H1 (cell line): ENCODE results near the gene LMAN1L. TPM values are rescaled to one million over a fixed set of nuclear protein-coding genes. Genes with fewer than 3 reads are reported as not detected.

Experiments
- EGR1 ChIP-seq: IDR thresholded peaks from 2 replicates; pipeline ENCODE4 v1.6.1; 2011; ENCODE audit warnings: low read depth, low read length, borderline replicate concordance
- EP300 ChIP-seq, 2 experiments: IDR thresholded peaks; 1 replicate in 1 of 2; 2 replicates in 1 of 2; pipeline ENCODE4 v1.6.1; 2011 to 2012; ENCODE audit warnings: low read depth in 2 of 2, low read length in 2 of 2, mild to moderate bottlenecking in 2 of 2, borderline replicate concordance in 1 of 2, inconsistent platforms in 1 of 2, moderate library complexity in 1 of 2
- GTF2F1 ChIP-seq: IDR thresholded peaks from 2 replicates; pipeline ENCODE4 v1.6.1; 2012; ENCODE audit warnings: low read depth, low read length, improper control_type of control experiment, borderline replicate concordance
- RNF2 ChIP-seq: fragments of 200-900, 300-1000 bp; sonication (generic); IDR thresholded peaks from 2 replicates; pipeline ENCODE4 v1.7.1; 2016; ENCODE audit warnings: borderline replicate concordance, low read depth, mild to moderate bottlenecking, antibody characterized with exemption, low read length; ENCODE audit not compliant: poor library complexity, severe bottlenecking; ENCODE audit errors: missing control alignments
- RXRA ChIP-seq: IDR thresholded peaks from 2 replicates; pipeline ENCODE4 v1.6.1; 2011; ENCODE audit warnings: low read depth, mild to moderate bottlenecking, low read length, moderate library complexity; ENCODE audit not compliant: insufficient read depth
- SIN3A ChIP-seq, 2 experiments: IDR thresholded peaks in 1 of 2; conservative IDR thresholded peaks in 1 of 2; 2 replicates each; pipeline ENCODE4 v1.6.1; 2011 to 2012; ENCODE audit warnings: low read length in 2 of 2, improper control_type of control experiment in 1 of 2, low read depth in 1 of 2, mild to moderate bottlenecking in 1 of 2
- SIX5 ChIP-seq: IDR thresholded peaks from 2 replicates; pipeline ENCODE4 v1.6.1; 2011; ENCODE audit warnings: mild to moderate bottlenecking, low read depth, low read length
- polyA plus RNA-seq, 7 experiments: library from polyadenylated mRNA; depleted of rRNA in 3 of 7; stranded (reverse) in 5 of 7; unstranded in 2 of 7; fragments of >200 nt in 5 of 7; fragments of 200-250 nt in 2 of 7; gene quantifications; 1 replicate in 5 of 7; 2 replicates in 1 of 7; 4 replicates in 1 of 7; pipeline versions ENCODE4 v1.2.1 to v1.2.3, GENCODE V29; 2011 to 2013; ENCODE audit warnings: missing spikeins in 2 of 7, mixed read lengths in 2 of 7
- total RNA-seq: library from RNA; stranded (reverse); fragmentation: NEBNext Ultra II Directional; extraction: Animal tissue kit (Norgen Biotek cat#: 25700); gene quantifications from 2 replicates; pipeline ENCODE4 v1.2.1, GENCODE V29; 2021

LMAN1L gene
- total and polyA plus RNA-seq, 2 of the 8 experiments (the other 6 are each of a cell fraction or from before 2014, with no cell fraction given) = not detected

DNA sequence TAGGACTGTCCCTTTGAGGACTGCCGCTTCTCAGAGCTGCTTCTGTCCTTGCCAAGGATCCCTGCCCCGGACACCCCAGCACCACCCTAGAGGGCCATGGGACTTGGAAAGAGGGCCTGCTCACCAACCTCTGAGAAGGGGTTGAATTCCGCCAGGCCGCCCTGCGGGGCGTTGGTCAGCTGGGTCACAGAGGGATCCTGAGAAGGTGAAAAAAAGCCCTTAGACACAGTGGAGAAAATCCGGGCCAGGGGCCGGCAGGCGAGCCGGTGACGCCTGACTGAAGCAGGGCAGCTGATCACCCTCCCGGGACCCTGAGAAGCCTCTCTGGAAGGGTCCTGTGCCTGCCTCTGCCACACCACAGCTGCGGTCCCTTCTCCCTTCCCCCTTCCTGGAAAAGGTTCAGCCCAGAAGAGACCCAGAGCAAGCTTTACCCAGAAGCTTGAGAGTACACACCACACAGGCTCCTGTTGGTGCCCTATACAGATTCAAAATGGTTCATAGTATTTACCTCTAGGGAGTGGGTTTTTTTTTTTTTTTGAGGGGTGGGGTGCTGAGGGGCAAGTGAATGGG is 41.9 kb downstream of the LMAN1L start (continued):
- TF ChIP-seq SIN3A (conservative IDR thresholded peaks at IDR 0.05 in 1 of 2, IDR thresholded peaks at IDR 0.05 in 1 of 2; ENCODE audit: low read depth in 1 of 2, low read length in 2 of 2) = no peak
- no peak for TF ChIP-seq RXRA
- TF ChIP-seq GTF2F1 = no peak
- TF ChIP-seq EGR1 = no peak
- TF ChIP-seq EP300 (IDR thresholded peaks at IDR 0.05; ENCODE audit: borderline replicate concordance in 1 of 2, low read depth in 2 of 2, low read length in 2 of 2) = no peak
- no peak for TF ChIP-seq SIX5
- TF ChIP-seq RNF2 = no peak
